Jurkat, Clone E6-1 (cell line): ENCODE results near the gene NDUFA11.
"Not testable (repeated sequence)": the region's sequence is repeated elsewhere in the genome, so short reads cannot be mapped to it uniquely, and the experiment has no call there.

ENCODE experiments used
- DNase-seq: peaks from one replicate; pipeline ENCODE4 v3.0.0-alpha.2; 2011; ENCODE audit warnings: low read depth, low spot score
- H3K4me3 ChIP-seq: 2 replicates; pipeline ENCODE4 v1.5.1; 2011; ENCODE audit warnings: mild to moderate bottlenecking, low read length, control low read depth, moderate library complexity

Gene NDUFA11

DNA sequence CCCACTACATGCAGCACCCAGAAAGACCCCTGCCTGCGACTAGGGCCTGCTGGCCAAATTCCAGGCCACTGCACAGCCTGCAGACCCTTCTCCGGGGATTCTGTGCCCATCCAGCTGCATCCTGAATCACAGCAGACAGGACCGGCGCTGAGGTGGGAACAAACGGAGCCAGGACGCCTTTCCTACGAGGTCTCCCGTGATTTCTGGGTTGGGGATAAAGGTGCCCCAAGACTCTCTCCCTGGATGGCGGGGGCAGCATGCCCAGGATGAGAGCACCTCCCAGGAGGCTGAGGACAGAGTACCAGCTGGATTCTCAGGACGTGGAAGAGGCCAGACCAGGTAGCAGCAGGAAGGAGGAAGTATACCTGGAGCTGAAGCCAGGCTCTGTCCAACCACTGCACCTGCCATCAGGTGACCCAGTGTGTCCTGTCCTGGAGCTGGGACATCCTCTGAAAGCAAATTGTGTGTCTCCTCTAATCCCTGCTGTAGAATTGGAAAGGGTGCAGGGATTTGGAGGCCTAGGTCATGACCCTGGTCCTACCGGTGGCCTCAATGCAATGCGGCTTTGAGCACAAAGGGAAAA is 29.9 kb downstream of the NDUFA11 start:
- no peak overlapping the region for H3K4me3 ChIP-seq
- no peak for DNase-seq

DNA sequence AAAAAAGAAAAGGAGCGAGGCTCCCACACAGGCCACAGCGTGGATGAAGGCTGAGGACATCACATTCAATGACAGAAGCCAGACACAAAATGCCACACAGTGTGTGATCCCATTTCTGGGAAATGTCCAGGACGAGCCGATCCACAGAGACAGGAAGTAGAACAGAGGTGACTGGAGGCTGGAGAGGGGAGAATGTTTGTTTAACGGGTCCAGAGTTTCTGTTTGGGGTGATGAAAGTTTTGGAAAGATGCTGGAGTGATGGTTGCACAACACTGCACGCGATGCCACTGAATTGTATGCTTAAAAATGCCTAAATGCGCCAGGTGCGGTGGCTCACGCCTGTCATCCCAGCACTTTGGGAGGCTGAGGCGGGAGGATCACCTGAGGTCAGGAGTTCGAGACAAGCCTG is 32.6 kb downstream of the NDUFA11 start:
- no peak overlapping the region for H3K4me3 ChIP-seq
- DNase-seq, result no peak

DNA sequence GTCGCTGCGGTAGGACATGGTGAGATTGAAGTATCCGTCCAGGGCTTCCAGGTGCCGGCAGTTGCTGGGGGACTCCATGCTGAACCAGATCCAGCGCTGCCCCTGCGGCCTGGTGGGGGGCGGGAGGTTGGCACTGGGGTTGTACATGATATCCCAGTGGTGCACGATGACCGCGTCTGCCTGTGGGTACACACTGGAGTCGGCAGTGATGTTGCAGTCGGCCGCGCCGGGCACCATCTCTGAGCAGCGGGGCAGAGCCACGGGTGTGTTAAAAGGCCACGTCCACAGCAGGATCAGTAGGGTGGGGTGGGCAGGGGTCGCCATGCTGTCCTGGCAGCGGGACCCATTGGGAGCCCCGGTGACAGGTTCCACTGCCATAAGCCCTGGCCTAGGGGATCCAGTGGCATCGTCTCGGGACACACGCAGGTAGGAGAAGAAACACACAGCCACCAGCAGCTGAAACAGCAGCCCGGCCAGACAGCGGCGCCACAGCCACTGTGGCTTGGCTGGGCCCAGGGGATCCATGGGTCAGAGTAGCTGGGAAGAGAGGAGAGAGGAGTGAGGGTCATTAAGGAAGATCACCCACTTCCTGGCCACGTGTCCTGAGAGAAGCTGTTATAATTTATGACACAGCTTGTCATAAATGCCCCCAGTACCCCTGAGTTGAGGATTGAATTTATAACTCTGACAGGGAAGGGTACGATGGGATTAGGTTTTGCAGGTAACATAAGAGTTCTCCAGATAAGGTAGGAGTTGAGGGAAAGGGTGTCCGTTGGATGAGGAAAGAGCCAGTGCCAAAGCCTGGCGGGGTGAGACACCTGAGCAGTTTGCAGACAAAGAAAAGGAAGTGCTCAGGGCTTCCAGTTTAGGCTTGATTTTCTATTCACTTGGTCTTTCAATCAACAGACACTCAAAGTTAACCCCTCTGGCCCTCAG is 36.1 kb downstream of the NDUFA11 start:
- DNase-seq, result no peak
- H3K4me3 ChIP-seq, result no peak overlapping the region

DNA sequence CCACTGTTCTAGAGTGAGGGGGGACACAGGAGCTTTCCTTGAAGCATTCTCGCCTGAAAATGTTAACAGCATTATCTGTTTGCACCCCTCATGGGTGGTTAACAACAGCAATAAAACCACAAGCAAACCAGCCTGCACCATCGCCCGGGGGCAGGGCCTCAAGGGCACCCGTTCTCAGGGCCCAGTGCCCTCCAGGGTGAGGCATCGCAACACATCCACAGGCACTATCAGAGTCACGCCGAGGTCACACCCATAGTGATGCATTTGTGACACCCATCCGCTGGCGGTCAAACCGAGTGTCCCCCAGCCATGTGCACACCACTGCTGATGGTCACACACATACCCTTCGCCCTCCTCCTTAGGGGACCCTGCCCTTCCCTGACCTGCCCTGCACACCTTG is 37.8 kb downstream of the NDUFA11 start:
- DNase-seq, result no peak
- H3K4me3 ChIP-seq, result no peak overlapping the region

DNA sequence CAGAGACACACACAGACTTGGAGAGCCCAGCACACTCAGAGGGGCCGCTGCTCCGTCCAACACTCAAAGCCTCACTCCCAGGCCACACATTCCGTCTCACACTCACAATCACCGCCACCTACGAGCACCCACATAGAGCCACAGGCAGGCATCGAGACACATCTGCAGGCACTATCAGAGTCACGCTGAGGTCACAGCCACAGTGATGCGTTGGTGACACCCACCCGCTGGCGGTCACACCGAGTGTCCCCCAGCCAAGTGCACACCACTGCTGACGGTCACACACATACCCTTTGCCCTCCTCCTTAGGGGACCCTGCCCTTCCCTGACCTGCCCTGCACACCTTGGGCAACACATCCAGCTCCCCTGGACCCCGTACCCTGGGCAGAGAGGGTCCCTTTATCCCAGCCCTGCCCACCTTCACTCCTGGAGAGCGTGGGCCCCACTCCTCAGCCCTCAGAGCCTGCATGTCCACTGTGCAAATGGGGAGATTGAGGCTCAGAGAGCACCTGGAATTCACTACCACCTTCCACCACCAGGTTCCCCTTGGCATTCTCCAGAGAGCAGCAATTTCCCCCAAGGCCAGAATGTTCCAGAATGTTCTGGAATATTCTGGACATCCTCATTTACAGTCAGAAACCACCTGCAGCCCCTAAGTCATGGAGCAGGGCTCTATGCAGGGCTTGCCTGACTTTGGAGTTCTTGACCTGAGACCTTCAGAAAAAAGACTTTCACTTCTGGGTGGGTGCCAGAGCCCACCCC is 38.7 kb downstream of the NDUFA11 start:
- no peak overlapping the region for H3K4me3 ChIP-seq
- DNase-seq, result peak; percentile 5

DNA sequence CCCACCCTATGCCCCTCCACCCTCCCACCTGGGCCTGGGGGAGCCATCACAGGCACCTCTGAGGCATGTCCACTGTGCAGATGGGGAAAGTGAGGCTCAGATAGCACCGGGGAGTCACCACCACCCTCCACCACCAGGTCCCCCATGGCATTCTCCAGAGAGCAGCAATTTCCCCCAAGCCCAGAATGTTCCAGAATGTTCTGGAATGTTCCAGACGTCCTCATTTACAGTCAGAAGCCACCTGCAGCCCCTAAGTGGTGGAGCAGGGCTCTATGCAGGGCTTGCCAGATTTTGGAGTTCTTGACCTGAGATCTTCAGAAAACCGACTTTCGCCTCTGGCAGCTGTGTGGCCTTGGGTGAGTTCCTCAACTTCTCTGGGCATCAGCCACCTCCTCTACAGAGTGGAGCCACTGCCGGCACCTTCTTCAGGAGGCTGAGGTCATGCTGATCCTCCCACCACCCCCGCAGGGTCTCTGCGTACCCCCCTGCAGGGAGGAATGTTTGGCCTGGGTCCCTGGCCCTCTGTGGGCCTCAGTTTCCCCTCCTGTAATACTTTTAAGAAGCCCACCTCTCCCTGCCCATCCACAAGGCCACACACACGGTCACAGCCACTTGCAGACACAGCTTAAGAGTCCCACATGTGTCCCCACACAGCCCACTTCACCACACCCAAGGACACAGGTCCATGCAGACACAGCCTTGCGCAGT is 39.4 kb downstream of the NDUFA11 start:
- DNase-seq, result no peak

DNA sequence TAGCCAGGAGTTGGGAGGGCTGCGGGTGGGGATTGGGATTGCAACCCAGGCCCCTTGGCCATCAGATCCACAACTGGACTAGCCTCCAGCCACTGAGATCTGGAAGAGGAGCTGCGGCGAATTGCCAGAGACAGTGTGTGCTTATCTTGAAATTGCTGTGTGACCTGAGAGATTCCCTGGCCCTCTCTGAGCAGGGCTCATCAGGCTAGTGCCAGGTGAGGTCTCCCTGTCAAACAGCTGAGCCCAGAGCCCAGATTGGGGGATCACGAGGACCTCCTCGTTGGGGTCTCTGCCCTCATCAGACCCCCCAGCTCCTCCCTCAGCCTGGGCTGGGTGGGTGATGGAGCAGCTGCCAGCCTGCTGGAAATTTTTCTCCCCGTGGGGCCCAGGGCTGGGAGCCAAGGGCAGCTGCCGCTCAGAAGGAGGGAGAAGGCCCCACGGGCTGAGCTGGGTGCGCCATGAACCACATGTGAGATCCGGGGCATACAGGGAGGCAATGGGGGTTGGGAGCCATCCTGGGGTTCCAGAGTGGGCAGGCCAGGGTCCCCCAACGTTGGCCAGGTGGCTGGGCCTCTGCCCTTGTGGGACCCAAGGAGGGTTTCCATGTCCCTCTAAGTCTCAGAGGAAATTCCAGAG is 40.4 kb downstream of the NDUFA11 start:
- H3K4me3 ChIP-seq, result no peak overlapping the region
- DNase-seq, result no peak

More for the DNA sequence above, 39.4 kb downstream of the NDUFA11 start:
- H3K4me3 ChIP-seq, result no peak overlapping the region

DNA sequence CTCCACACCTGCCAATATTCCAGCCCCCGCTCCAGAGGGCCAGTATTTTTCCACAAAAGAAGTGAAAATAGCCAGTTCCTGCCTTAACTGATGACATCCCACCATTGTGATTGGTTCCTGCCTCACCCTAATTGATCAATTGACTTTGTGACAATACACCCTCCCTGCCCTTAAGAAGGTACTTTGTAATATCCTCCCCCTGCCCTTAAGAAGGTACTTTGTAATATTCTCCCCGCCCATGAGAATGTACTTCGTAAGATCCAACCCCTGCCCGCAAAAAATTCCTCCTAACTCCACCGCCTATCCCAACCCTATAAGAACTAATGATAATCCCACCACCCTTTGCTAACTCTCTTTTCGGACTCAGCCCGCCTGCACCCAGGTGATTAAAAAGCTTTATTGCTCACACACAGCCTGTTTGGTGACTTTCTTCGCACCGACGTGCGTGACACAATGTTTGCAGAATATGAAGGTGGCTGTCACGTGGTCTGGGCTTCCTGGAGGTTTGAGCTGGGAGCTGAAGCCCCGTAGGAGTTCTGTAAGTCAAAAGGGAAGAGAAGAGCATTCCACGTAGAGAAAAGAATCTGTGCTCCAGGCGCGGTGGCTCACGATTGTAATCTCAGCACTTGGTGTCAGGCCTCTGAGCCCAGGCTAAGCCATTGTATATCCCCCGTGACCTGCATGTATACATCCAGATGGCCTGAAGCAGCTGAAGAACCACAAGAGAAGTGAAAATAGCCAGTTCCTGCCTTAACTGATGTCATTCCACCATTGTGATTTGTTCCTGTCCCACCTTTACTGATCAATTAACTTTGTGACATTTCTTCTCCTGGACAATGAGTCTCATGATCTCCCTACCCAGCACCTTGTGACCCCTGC is 46.1 kb downstream of the NDUFA11 start:
- no peak for DNase-seq
- H3K4me3 ChIP-seq, result no peak overlapping the region

DNA sequence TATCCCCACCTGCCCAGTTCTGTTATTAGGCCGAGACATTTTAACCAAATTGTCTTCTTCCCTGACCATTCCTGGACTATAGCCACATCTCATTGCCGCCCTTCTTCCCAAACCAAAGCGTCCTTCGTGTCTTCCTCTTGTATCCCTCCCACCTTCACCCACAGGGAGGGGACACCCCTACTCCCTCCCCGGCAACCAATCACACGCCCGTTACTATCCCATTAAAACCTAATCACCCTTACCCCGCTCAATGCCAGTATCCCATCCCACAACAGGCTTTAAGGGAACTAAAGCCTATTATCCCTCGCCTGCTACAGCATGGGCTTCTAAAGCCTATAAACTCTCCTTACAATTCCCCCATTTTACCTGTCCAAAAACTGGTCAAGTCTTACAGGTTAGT is 48.4 kb downstream of the NDUFA11 start:
- not testable (repeated sequence) for DNase-seq, H3K4me3 ChIP-seq

DNA sequence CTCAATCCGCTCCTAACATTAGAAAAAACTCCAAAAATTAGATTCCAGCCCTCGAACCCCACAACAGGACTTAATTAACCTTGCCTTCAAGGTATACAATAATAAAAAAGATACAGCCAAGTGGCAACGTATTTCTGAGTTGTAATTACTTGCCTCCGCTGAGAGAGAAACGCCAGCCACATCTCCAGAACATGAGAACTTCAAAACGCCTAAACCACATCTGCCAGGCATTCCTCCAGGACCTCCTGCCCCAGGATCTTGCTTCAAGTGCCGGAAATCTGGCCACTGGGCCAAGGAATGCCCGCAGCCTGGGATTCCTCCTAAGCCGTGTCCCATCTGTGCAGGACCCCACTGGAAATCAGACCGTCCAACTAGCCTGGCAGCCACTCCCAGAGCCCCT is 49.5 kb downstream of the NDUFA11 start:
- H3K4me3 ChIP-seq, DNase-seq: not testable (repeated sequence)

DNA sequence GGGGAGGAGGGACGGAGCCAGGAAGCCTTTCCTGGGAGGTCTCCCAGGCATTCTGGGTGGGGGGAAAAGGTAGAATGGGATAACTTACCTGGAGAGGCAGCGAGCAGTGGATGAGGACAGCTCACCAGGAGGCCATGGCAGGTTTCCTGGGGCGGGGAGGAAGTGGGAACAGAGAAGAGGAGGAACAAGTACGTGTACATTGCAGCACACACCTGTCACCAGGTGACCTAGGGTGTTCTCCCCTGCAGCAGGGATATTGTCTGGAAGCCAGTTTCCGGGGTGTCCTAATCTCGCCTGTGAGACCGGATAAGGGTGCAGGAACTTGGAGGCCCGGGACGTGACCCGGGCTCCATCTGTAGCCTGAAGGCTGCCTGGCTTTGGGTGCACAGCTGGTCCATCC is 52.3 kb downstream of the NDUFA11 start, which contains the start of gene FUT3:
Gene FUT3, minus strand, starts transcription at position 148 of the 400 bp plus-strand sequence.
- no peak for DNase-seq

DNA sequence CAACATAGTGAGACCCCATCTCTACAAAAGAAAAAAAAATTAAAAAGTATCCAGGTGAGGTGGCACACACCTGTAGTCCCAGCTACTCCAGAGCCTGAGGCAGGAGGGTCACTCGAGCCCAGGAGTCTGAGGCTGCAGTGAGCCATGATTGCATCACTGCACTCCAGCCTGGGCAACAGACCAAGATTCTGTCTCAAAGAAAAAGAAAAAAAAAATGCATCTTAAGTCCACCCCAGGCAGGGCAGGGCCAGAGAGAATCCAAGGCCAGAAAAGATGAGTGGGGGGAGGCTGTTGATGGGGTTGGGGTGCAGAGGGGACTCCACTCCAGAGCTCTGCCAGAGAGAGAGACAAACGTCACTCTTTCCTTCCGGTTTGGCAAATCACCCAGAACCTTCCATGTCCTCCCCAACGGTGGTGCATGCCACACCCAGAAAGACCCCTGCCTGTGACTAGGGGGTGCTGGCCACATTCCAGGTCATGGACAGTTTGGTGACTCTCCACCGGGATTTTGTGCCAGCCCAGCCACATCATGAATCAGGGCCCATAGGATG is 52.8 kb downstream of the NDUFA11 start:
- no peak for DNase-seq
- H3K4me3 ChIP-seq, result no peak overlapping the region

More for the DNA sequence above, 52.3 kb downstream of the NDUFA11 start, which contains the start of gene FUT3:
- no peak within 1 kb of the TSS for H3K4me3 ChIP-seq

DNA sequence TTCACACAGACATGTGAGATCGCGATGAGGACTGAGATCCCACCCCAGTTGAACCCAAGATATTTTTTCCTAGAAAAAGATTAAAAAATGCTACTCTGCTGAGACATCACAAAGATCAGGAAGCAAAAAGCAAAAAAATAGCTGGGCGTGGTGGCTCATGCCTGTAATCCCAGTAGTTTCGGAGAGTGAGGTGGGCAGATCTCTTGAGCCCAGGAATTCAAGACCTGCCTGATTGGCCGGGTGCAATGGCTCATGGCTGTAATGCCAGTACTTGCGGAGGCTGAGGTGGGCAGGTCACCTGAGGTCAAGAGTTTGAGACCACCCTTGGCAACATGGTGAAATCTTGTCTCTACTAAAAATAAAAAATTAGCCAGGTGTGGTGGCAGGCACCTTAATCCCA is 53.4 kb downstream of the NDUFA11 start:
- H3K4me3 ChIP-seq, result no peak overlapping the region
- DNase-seq, result no peak

DNA sequence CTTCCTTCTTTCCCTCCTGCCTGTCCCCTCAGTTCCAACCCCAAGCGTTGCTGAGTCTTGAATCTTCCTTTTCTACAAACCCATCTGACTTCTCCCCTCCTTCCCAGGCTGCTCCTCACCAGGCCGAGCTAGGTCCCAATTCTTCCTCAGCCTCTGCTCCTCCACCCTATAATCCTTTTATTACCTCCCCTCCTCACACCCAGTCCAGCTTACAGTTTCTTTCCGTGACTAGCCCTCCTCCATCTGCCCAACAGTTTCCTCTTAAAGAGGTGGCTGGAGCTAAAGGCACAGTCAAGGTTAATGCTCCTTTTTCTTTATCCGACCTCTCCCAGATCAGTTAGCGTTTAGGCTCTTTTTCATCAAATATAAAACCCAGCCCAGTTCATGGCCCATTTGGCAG is 55.0 kb downstream of the NDUFA11 start:
- not testable (repeated sequence) for DNase-seq, H3K4me3 ChIP-seq

DNA sequence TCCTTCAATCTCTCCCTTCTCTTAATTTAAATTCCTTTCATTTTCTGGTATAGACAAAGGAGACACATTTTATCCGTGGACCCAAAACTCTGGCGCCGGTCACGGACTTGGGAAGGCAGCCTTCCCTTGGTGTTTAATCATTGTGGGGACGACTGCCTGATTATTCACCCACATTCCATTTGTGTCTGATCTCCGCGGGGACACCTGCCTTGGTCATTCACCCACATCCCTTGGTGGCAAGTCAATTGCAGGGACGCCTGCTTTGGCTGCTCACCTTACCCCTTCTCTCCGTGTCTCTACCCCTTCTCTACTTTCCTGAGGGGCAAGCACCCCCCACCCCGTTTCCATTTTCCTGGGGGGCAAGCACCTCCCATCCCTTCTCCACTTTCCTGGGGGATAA is 55.7 kb downstream of the NDUFA11 start:
- not testable (repeated sequence) for H3K4me3 ChIP-seq

More for the DNA sequence above, 55.7 kb downstream of the NDUFA11 start:
- DNase-seq, result not testable (repeated sequence)
